ENCODE results near the gene CAMTA1.
"Not testable (repeated sequence)": the region's sequence is repeated elsewhere in the genome, so short reads cannot be mapped to it uniquely, and the experiment has no call there.

Gene CAMTA1

GRCh38 chr1:7407980-7408770, 622.9 kb downstream of the CAMTA1 start:
- no peak for DNase-seq (ENCODE audit: low read depth in 2 of 2)

GRCh38 chr1:7408771-7409150, 623.5 kb downstream of the CAMTA1 start:
- DNase-seq (ENCODE audit: low read depth in 2 of 2): no peak

DNA sequence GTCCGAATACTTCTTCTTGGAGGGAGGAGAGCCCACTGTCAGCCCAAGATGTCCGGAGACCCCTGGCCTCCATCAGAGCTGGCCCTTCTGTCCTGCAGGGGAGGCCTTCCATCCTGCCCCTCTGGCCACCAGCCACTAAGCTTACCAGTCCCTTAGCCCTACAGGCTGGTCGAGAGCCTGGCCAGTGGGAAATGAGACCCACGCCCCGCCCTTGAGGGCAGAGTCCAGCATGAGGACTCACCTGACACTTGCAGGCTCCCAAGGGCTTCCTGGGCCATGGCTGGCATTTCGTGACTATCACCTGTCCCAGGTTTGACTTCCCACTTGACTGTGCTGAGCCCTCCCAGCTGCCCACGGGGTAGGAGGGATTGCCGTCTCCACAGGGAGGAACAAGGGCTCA, 624.0 kb downstream of the CAMTA1 start:
- no peak for DNase-seq (ENCODE audit: low read depth in 2 of 2)

DNA sequence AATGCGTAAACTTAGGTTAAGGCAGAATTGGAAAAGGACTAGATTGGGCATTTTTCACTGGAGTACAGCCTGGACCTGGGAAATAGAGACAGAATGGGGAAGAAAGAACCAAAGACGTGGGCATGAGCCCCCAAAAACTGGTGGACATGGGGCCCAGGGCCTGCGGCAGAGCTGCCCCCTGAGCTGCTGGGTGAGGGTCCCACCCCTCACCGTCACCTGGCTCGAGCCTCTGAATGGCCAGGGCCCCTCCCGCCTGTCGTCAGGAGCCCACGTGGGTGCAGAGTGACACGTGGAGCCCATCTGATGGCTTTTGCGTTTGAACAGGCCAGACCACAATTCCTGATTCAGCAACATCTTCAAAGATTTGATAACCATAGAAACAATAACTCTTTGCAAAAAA, 624.9 kb downstream of the CAMTA1 start:
- DNase-seq (ENCODE audit: low read depth in 2 of 2): no peak

- DNase-seq (ENCODE audit: low read depth in 2 of 2): not testable (repeated sequence)
Observed at GRCh38 chr1:7417618-7418017, 632.4 kb downstream of the CAMTA1 start.

GRCh38 chr1:7418442-7419080, 633.3 kb downstream of the CAMTA1 start:
- DNase-seq (ENCODE audit: low read depth in 2 of 2): no peak

- no peak for DNase-seq (ENCODE audit: low read depth in 2 of 2)
Observed at GRCh38 chr1:7420098-7420445, 634.8 kb downstream of the CAMTA1 start.

DNA sequence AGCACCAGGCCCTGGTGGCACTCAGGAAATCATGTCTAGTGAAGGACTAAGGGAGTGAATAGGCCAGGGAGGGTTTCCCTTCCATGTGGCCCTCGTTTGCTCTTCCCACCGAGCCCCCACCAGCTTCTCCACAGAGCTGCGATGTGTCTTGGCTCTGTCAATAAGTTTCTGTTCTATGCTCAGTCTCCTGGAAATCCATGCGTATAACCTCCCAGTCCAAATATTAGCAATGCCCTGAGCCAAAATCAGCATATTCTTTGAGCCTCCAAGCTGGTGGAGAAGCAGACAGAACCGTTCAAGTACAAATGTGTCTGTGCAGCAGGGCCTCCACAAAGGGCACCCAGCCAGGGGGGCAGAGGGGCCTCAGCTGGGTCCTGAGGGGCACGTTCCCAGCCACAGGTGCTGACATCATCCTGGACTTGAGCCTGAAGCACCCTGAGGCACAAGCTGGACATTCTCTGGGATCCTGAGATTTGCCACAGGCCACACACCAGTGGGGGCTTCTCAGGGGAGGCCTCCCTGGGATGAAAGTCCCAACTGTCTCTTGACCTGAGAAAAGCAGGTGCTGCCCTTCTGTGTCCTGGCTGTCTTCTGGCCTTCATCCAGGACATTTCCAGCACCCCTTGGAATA, 635.3 kb downstream of the CAMTA1 start:
- no peak for DNase-seq (ENCODE audit: low read depth in 2 of 2)

GRCh38 chr1:7421471-7422075, 636.3 kb downstream of the CAMTA1 start:
- DNase-seq (ENCODE audit: low read depth in 2 of 2): no peak

- no peak for DNase-seq (ENCODE audit: low read depth in 2 of 2)
Observed at GRCh38 chr1:7422081-7422480, 636.8 kb downstream of the CAMTA1 start.

DNA sequence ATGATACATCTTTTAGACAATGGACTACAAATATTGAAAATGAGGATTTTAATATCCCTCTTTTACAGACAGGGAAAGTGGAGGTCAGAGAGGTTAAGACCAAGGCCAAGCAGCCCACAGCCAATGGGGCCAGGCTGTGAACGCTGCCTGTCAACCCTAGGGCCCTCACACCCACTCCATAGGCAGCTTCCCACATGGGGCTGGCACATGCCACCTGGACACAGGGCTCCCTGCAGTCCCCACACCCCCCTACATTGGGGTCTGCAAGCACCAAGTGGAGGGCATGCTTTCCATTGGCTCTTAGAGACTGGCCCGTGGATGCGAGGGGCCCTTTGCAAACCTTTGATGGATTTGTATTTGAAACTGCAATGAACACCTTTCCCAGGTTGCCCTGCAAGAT, 637.3 kb downstream of the CAMTA1 start:
- DNase-seq (ENCODE audit: low read depth in 2 of 2): no peak

DNA sequence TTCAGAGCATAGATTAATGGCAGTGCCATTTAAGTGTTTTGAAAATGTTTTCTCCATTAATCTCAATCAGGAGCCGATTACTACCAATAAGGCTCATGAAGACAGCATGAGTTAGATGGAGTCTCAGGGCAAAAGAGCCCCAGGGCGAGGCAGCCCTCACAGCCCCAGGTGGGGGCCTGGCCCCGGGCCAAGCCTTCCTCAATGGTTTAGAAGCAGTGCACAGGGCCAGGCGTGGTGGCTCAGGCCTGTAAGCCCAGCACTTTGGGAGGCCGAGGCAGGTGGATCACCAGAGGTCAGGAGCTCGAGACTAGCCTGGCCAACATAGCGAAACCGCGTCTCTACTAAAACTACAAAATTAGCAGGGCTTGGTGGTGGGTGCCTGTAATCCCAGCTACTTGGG, 637.7 kb downstream of the CAMTA1 start:
- no peak for DNase-seq (ENCODE audit: low read depth in 2 of 2)

GRCh38 chr1:7424352-7424890, 639.2 kb downstream of the CAMTA1 start:
- no peak for DNase-seq (ENCODE audit: low read depth in 2 of 2)

GRCh38 chr1:7425229-7425628, 640.0 kb downstream of the CAMTA1 start:
- DNase-seq (ENCODE audit: low read depth in 2 of 2): no peak

DNA sequence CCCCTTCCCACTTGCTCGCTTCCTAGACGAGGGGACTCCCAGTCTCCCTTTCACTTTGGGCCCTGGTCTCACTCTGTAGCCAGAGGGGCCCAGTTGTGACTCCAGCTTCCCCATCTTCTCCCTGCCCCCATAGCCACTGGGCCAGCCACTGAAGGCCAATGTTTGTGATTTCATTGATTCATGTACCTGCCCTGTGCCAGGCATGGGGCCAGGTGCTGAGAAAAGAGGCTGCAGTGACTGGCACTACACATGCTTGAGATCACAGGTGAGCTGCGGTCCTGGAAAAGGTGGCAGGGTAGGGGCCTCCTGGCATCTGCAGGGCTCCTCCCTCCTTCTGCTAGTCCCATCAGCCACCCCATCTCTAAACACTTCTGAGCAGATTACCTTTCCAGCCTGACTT, 640.5 kb downstream of the CAMTA1 start:
- no peak for DNase-seq (ENCODE audit: low read depth in 2 of 2)

- DNase-seq (ENCODE audit: low read depth in 2 of 2): no peak
Observed at GRCh38 chr1:7426780-7427604, 641.7 kb downstream of the CAMTA1 start.

DNA sequence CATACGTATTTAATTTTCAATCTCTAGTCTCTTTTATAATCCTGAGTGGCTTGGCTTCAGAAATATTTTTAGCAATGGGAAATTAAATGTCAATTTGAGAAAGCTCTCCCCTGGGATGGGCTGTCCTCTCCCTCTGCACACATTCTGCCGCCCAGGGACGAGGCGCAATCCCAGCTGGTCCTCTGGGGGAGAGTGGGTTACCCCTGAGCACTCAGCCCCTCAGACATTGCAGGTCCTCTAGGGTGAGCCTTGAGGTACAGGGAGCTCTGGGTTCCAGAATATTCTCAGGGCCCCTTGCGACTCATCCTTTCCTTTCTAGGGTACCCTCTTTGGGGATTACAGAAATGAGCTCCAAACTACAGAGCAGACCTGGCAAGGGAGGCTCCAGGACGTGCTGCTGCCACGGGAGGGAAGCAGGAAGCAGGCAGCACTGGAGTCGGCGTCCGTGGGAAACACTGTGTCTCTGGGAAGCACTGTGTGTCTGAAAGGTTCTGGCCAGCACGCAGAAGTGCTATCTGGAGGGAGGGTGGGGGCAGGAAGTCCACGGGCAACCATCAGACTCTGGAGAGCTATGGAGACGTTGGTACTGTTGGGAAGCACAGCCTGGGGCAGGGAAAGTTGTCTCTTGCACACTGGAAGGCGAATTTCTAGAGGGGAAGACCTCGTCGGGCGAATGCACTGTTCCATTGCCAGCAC, 642.5 kb downstream of the CAMTA1 start:
- no peak for DNase-seq (ENCODE audit: low read depth in 2 of 2)

- no peak for DNase-seq (ENCODE audit: low read depth in 2 of 2)
Observed at GRCh38 chr1:7429290-7429689, 644.0 kb downstream of the CAMTA1 start.

DNA sequence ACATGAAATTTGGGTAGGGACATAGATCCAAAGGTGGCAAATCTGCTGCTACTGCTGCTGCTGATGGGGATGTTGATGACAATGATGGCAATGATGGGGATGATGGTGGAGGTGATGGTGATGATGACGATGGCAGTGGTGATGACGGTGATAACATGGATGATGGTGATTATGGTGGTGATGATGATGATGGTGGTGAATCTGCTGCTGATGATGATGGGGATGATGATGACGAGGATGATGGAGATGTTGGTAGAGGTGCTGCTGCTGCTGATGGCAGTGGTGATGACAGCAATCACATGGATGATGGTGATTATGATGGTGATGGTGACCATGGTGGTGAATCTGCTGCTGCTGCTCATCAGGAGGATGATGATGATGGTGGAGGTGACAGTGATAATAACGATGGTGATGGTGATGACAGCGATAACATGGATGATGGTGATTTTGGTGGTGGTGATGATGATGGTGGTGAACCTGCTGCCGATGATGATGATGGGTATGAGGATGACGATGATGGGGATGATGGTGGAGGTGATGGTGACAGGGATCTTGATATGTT, 644.9 kb downstream of the CAMTA1 start:
- no peak for DNase-seq (ENCODE audit: low read depth in 2 of 2)

DNA sequence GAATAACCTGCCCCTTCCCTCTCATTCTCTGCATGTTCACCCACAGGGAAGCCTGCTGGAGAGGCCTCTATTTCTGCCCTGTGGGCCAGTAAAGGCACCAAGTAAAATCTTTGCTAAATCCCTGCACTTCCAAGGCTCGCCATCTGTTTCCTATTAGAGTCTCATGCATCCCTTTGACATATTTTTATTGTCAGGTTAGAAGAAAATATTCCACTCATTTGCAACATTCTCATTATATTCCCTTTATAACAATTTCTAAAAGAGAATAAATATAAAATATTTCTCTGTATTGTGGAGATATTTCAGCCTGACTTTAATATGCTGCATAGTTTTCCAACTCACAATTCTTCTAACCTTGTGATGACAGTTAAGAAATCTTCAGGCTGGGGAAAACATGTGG, 645.4 kb downstream of the CAMTA1 start:
- no peak for DNase-seq (ENCODE audit: low read depth in 2 of 2)
